K562 (cell line): ENCODE results near the gene GPR55. TPM values are rescaled to one million over a fixed set of nuclear protein-coding genes. Genes with fewer than 3 reads are reported as not detected.

Experiments
- ATAC-seq: fragments of 200-7000 bp; cut with Tn5 transposase; 3 replicates; pipeline ENCODE4 v1.9.1; 2020; ENCODE audit warnings: moderate library complexity
- BruUV-seq: library from RNA; stranded (reverse); fragments of 400-500 nt; replicated peaks from 2 replicates; lab custom pipeline; 2021; lab: Mats Ljungman, UMichigan
- CTCF ChIA-PET: fragments of 300-600 bp; formaldehyde crosslinking; extraction: SDS; loops from one replicate; lab custom pipeline; 2021; ENCODE audit warnings: low intra/inter-chr PET ratio; lab: Yijun Ruan, JAX
- POLR2A ChIA-PET: fragments of 300-600, 350-650 bp; sonication (Branson Sonifier 250); formaldehyde crosslinking; extraction: SDS; loops from one replicate; lab custom pipeline; 2021; ENCODE audit warnings: antibody characterized with exemption, inconsistent platforms; lab: Yijun Ruan, JAX
- DNase-seq, 4 experiments: peaks; one replicate each; pipeline versions ENCODE4 v3.0.0 to v3.0.0-alpha.2; 2011 to 2018; ENCODE audit warnings: low spot score in 3 of 4, mixed read lengths in 3 of 4; ENCODE audit errors: extremely low read depth in 1 of 4
- FAIRE-seq: peaks from 2 replicates; lab custom pipeline; 2011; peaks lifted over from hg19 to GRCh38; lab: Jason Lieb, UNC
- H2AFZ ChIP-seq: 2 replicates; pipeline ENCODE4 v1.6.0; 2011; ENCODE audit warnings: low read depth, low read length, control low read depth, inconsistent platforms
- H3K27ac ChIP-seq: fragments of 200-600 bp; 3 replicates; pipeline ENCODE4 v1.8.0; 2011; ENCODE audit warnings: low read depth, mild to moderate bottlenecking, control low read depth, inconsistent platforms, low read length, moderate library complexity, mixed read lengths; ENCODE audit errors: extremely low read depth
- H3K27me3 ChIP-seq, 2 experiments: fragments of 300-600 bp in 1 of 2; 2 replicates in 1 of 2; 3 replicates in 1 of 2; pipeline versions ENCODE4 v1.6.0 to v1.8.0; 2011; ENCODE audit warnings: inconsistent platforms in 2 of 2, low read length in 2 of 2, mild to moderate bottlenecking in 1 of 2, mixed read lengths in 1 of 2, moderate library complexity in 1 of 2; ENCODE audit not compliant: control insufficient read depth in 2 of 2, insufficient read depth in 2 of 2
- H3K36me3 ChIP-seq: fragments of 300-600 bp; 3 replicates; pipeline ENCODE4 v1.8.0; 2011; ENCODE audit warnings: mild to moderate bottlenecking, low read length, inconsistent platforms; ENCODE audit not compliant: control insufficient read depth, insufficient read depth
- H3K4me1 ChIP-seq, 2 experiments: fragments of 200-600 bp in 1 of 2; replicated peaks in 1 of 2; 2 replicates in 1 of 2; 3 replicates in 1 of 2; pipeline versions ENCODE4 v1.5.1 to v1.8.0; 2011; ENCODE audit warnings: inconsistent platforms in 2 of 2, low read length in 2 of 2, mild to moderate bottlenecking in 1 of 2, mixed read lengths in 1 of 2, moderate library complexity in 1 of 2; ENCODE audit not compliant: control insufficient read depth in 2 of 2, insufficient read depth in 2 of 2
- H3K4me2 ChIP-seq: 2 replicates; pipeline ENCODE4 v1.6.1; 2011; ENCODE audit warnings: low read length, control low read depth, inconsistent platforms, mixed read lengths; ENCODE audit not compliant: insufficient read depth
- H3K4me3 ChIP-seq: fragments of 200-600 bp; sonication (generic), shearing (Covaris generic); 2 replicates; pipeline ENCODE4 v1.5.1; 2016; ENCODE audit warnings: control low read depth, inconsistent platforms
- H3K79me2 ChIP-seq: fragments of 200-600 bp; 3 replicates; pipeline ENCODE4 v1.8.0; 2011; ENCODE audit warnings: low read length, inconsistent platforms; ENCODE audit not compliant: control insufficient read depth, insufficient read depth
- H3K9ac ChIP-seq, 2 experiments: 2 replicates each; pipeline versions ENCODE4 v1.6.0 to v1.6.1; 2011; ENCODE audit warnings: low read depth in 2 of 2, low read length in 2 of 2, control low read depth in 1 of 2, inconsistent platforms in 1 of 2, mild to moderate bottlenecking in 1 of 2, mixed read lengths in 1 of 2; ENCODE audit not compliant: insufficient read depth in 1 of 2
- H3K9me1 ChIP-seq: one replicate; pipeline ENCODE4 v1.6.0; 2011; ENCODE audit warnings: inconsistent platforms, mild to moderate bottlenecking, low read length, moderate library complexity; ENCODE audit not compliant: control insufficient read depth, insufficient read depth
- H3K9me3 ChIP-seq: replicated peaks from 2 replicates; pipeline ENCODE4 v1.5.1; 2011; ENCODE audit warnings: low read depth, low read length, inconsistent platforms; ENCODE audit not compliant: control insufficient read depth, insufficient read depth
- H4K20me1 ChIP-seq: replicated peaks from 2 replicates; pipeline ENCODE4 v1.6.1; 2011; ENCODE audit warnings: low read length, inconsistent platforms, mixed read lengths; ENCODE audit not compliant: control insufficient read depth, insufficient read depth
- BRF1 ChIP-seq: IDR thresholded peaks from 3 replicates; pipeline ENCODE4 v1.6.1; 2011; ENCODE audit warnings: borderline replicate concordance, mild to moderate bottlenecking; ENCODE audit not compliant: insufficient read length; ENCODE audit errors: extremely low read depth
- GABPA ChIP-seq: fragments of 200-800 bp; sonication (Bioruptor generic); conservative IDR thresholded peaks from 2 replicates; pipeline ENCODE4 v1.6.1; 2016; ENCODE audit warnings: low read depth, missing genetic modification characterization, missing compliant biosample characterization
- HNRNPH1 ChIP-seq: fragments of 200-400 bp; formaldehyde crosslinking; optimal IDR thresholded peaks from 2 replicates; pipeline ENCODE3; 2017; ENCODE audit warnings: low read depth, mild to moderate bottlenecking, low read length, moderate library complexity
- JUN ChIP-seq, 2 experiments: sonication (generic) in 1 of 2; formaldehyde crosslinking in 1 of 2; IDR thresholded peaks; 2 replicates each; pipeline versions ENCODE4 v1.6.1 to v1.8.0; 2012 to 2022; ENCODE audit warnings: borderline replicate concordance in 2 of 2, mild to moderate bottlenecking in 2 of 2, improper control_type of control experiment in 1 of 2, low read depth in 1 of 2, low read length in 1 of 2, missing genetic modification reagents in 1 of 2
- POLR2H ChIP-seq: IDR thresholded peaks from 2 replicates; pipeline ENCODE4 v1.6.1; 2016; ENCODE audit warnings: missing genetic modification characterization, low read depth, mild to moderate bottlenecking, control low read depth, missing compliant biosample characterization, moderate library complexity
- U2AF1 ChIP-seq: fragments of 200-400 bp; formaldehyde crosslinking; optimal IDR thresholded peaks from 2 replicates; pipeline ENCODE3; 2017; ENCODE audit warnings: mild to moderate bottlenecking, low read depth, low read length, moderate library complexity
- ZNF354B ChIP-seq: fragments of 250-450 bp; sonication (Bioruptor Pico); IDR thresholded peaks from 2 replicates; pipeline ENCODE4 v1.4.0; 2020
- WGBS: fragments of 100-300 bp; shearing (Covaris generic); methylation state at CpG from one replicate; pipeline ENCODE4 v1.1.6; 2016; ENCODE audit warnings: low coverage, mixed read lengths; ENCODE audit not compliant: insufficient coverage; ENCODE audit errors: missing lambda C conversion rate; 5-methylcytosine and 5-hydroxymethylcytosine counted together
- in situ Hi-C: fragments of 300-500 bp; cut with MboI; formaldehyde crosslinking; loops from 4 replicates; pipeline ENCODE4 v1.15.0; 2018; ENCODE audit warnings: inconsistent platforms, mixed read lengths
- intact Hi-C: fragments of 100-400 bp; cut with micrococcal nuclease; formaldehyde crosslinking; loops from 2 replicates; pipeline ENCODE4 v1.14.2; 2022
- polyA plus RNA-seq, 8 experiments: library from polyadenylated mRNA; depleted of rRNA in 4 of 8; stranded (reverse) in 5 of 8; unstranded in 3 of 8; fragments of >200 nt; fragmentation: Nextera tagmentation in 2 of 8; fragmentation: Illumina TruSeq in 1 of 8; extraction: Ambion mirVana in 2 of 8; extraction: Trizol in 1 of 8; gene quantifications; 2 replicates each; pipeline versions ENCODE4 v1.2.1 to v1.2.3, GENCODE V29; 2011 to 2014; ENCODE audit warnings: inconsistent platforms in 1 of 8, missing spikeins in 1 of 8
- total RNA-seq, 7 experiments: library from RNA; depleted of rRNA in 6 of 7; stranded (reverse); fragments of >200 nt in 6 of 7; fragmentation: Illumina TruSeq in 2 of 7; extraction: Trizol in 2 of 7; gene quantifications; 2 replicates each; pipeline versions ENCODE4 v1.2.1 to v1.2.3, GENCODE V29; 2011 to 2021; ENCODE audit warnings: low replicate concordance in 1 of 7
- TF ChIP-seq, protein P1 (sequence below): fragments of 200-400 bp; formaldehyde crosslinking; IDR thresholded peaks from 2 replicates; pipeline ENCODE4 v1.6.1; 2017; ENCODE audit warnings: mild to moderate bottlenecking, low read depth, low read length, moderate library complexity
- TF ChIP-seq, protein P2 (sequence below): fragments of 450-650 bp; IDR thresholded peaks from 2 replicates; pipeline ENCODE4 v1.6.1; 2014; ENCODE audit warnings: low read depth, mild to moderate bottlenecking, moderate library complexity, borderline replicate concordance
- TF ChIP-seq, protein P3 (sequence below): fragments of 250-450 bp; sonication (Bioruptor Pico); IDR thresholded peaks from 2 replicates; pipeline ENCODE4 v1.8.0; 2022; ENCODE audit warnings: moderate library complexity, mild to moderate bottlenecking, inconsistent platforms
- TF ChIP-seq, protein P4 (sequence below): IDR thresholded peaks from 3 replicates; pipeline ENCODE4 v1.6.1; 2011; ENCODE audit warnings: borderline replicate concordance, mild to moderate bottlenecking; ENCODE audit not compliant: insufficient read length, insufficient read depth

Gene GPR55
- total and polyA plus RNA-seq, 9 of the 15 experiments (the other 6 are each of a cell fraction or from before 2014, with no cell fraction given) = 0.11 to 0.49 (median 0.27) TPM

DNA sequence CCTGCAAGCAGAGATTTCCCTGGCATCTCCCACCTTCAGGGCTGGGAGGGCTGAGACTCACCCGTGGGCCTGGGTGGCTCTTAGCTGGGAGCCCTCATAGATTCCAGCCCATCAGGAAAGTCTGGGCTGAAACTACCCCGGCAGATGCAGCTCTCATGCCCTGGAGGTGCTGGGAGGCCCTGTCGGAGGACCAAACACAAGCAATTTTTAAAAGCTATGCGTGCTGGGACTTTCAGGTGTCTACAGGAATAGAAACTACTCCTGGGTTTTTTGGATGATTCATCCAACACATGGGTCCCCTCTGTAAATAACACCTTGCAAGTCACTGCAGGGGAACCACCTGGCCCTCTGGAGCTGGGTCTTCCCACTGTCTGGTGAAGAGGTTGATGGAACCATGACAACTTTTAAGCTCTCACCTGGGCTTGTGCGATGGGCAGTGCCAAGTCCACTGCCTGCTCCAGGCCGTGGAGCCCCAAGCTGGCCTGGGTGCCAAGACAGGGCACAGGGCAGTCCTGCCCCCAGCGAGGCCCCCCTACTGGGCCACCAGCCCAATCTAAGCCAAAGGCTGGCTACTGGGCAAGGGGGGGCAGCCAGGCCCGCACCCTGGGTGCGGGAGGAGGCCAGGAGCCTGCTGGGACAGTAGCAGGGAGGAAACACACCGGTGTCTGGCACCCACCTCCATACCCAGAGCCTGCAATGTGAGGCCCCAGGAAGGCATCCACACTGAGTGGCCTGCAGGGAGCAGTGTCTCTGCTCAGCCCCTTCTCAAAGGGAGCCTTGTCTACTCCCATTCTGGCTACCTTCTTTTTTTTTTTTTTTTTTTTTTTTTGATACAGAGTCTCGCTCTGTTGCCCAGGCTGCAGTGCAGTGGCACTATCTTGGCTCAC lies 1.1 kb upstream of the GPR55 start:
- intact Hi-C loops = no loop called here
- no peak overlapping the region for H3K4me2 ChIP-seq
- peaks cover 0 to 5% of the 10 kb centered on the region in 2 experiments; a peak in 2 of 5 replicates for H3K4me1 ChIP-seq
- no peak overlapping the region for H3K9ac ChIP-seq
- no peaks in the 10 kb centered on the region for H3K36me3 ChIP-seq
- H3K79me2 ChIP-seq = no peaks in the 10 kb centered on the region
- DNase-seq (no peak), ATAC-seq (0 out of 3 replicates have a peak, but pooled peaks have one; percentile 49), FAIRE-seq (no peak)
- no peaks in the 10 kb centered on the region for H3K9me3 ChIP-seq
- in situ Hi-C loops = no loop called here
- no TSS peak for BruUV-seq
- WGBS = 33% methylated on average over 7 of the region's 11 CpGs
- ChIA-PET CTCF (no interaction called here), POLR2A (interaction anchor here (0.5 kb wide), 1 partner anchor 463 kb away, joined by 3 read pairs; no protein-coding TSS in a partner anchor)
- no peak overlapping the region for H3K27ac ChIP-seq
- no peak overlapping the region for H3K4me3 ChIP-seq
- no peak overlapping the region for H2AFZ ChIP-seq
- H3K27me3 ChIP-seq = peaks cover 0 to 50% of the 10 kb centered on the region in 2 experiments; a peak in 4 of 5 replicates
- H4K20me1 ChIP-seq = no peaks in the 10 kb centered on the region
- no peaks in the 10 kb centered on the region for H3K9me1 ChIP-seq
- TF ChIP-seq, protein P1, sequence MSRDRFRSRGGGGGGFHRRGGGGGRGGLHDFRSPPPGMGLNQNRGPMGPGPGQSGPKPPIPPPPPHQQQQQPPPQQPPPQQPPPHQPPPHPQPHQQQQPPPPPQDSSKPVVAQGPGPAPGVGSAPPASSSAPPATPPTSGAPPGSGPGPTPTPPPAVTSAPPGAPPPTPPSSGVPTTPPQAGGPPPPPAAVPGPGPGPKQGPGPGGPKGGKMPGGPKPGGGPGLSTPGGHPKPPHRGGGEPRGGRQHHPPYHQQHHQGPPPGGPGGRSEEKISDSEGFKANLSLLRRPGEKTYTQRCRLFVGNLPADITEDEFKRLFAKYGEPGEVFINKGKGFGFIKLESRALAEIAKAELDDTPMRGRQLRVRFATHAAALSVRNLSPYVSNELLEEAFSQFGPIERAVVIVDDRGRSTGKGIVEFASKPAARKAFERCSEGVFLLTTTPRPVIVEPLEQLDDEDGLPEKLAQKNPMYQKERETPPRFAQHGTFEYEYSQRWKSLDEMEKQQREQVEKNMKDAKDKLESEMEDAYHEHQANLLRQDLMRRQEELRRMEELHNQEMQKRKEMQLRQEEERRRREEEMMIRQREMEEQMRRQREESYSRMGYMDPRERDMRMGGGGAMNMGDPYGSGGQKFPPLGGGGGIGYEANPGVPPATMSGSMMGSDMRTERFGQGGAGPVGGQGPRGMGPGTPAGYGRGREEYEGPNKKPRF = no peak
- TF ChIP-seq, protein P2, sequence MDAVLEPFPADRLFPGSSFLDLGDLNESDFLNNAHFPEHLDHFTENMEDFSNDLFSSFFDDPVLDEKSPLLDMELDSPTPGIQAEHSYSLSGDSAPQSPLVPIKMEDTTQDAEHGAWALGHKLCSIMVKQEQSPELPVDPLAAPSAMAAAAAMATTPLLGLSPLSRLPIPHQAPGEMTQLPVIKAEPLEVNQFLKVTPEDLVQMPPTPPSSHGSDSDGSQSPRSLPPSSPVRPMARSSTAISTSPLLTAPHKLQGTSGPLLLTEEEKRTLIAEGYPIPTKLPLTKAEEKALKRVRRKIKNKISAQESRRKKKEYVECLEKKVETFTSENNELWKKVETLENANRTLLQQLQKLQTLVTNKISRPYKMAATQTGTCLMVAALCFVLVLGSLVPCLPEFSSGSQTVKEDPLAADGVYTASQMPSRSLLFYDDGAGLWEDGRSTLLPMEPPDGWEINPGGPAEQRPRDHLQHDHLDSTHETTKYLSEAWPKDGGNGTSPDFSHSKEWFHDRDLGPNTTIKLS = no peak
- no peak for TF ChIP-seq JUN (IDR thresholded peaks at IDR 0.05; ENCODE audit: borderline replicate concordance, low read depth, low read length)
- no peak for TF ChIP-seq JUN (CRISPR knock-in tag; IDR thresholded peaks at IDR 0.05; ENCODE audit: borderline replicate concordance)
- TF ChIP-seq POLR2H (tag) = no peak
- TF ChIP-seq ZNF354B (CRISPR knock-in tag) = no peak
- TF ChIP-seq, protein P3, sequence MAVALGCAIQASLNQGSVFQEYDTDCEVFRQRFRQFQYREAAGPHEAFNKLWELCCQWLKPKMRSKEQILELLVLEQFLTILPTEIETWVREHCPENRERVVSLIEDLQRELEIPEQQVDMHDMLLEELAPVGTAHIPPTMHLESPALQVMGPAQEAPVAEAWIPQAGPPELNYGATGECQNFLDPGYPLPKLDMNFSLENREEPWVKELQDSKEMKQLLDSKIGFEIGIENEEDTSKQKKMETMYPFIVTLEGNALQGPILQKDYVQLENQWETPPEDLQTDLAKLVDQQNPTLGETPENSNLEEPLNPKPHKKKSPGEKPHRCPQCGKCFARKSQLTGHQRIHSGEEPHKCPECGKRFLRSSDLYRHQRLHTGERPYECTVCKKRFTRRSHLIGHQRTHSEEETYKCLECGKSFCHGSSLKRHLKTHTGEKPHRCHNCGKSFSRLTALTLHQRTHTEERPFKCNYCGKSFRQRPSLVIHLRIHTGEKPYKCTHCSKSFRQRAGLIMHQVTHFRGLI (CRISPR knock-in tag) = no peak
- no peak for TF ChIP-seq BRF1
- TF ChIP-seq GABPA (tag) = no peak
- TF ChIP-seq, protein P4, sequence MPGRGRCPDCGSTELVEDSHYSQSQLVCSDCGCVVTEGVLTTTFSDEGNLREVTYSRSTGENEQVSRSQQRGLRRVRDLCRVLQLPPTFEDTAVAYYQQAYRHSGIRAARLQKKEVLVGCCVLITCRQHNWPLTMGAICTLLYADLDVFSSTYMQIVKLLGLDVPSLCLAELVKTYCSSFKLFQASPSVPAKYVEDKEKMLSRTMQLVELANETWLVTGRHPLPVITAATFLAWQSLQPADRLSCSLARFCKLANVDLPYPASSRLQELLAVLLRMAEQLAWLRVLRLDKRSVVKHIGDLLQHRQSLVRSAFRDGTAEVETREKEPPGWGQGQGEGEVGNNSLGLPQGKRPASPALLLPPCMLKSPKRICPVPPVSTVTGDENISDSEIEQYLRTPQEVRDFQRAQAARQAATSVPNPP = no peak
- TF ChIP-seq HNRNPH1 = no peak
- no peak for TF ChIP-seq U2AF1
